Neural cell (in vitro differentiated cells): ENCODE results near the gene BTF3L4. TPM values are rescaled to one million over a fixed set of nuclear protein-coding genes. Genes with fewer than 3 reads are reported as not detected.

Experiments used
- H2AFZ ChIP-seq: fragments of 200-600, 300-800 bp; sonication (generic), shearing (Covaris generic); 2 replicates; pipeline ENCODE4 v1.6.0; 2014; ENCODE audit warnings: low read depth, mild to moderate bottlenecking, antibody characterized with exemption, low read length, moderate library complexity
- H3F3A ChIP-seq: fragments of 200-600 bp; shearing (Covaris generic); 2 replicates; pipeline ENCODE4 v1.6.1; 2016; ENCODE audit warnings: mild to moderate bottlenecking, moderate library complexity, mixed read lengths, antibody characterized with exemption, low read length; ENCODE audit not compliant: insufficient read depth, poor library complexity, severe bottlenecking
- H3K27ac ChIP-seq: fragments of 200-600, 300-800 bp; sonication (generic), shearing (Covaris generic); 2 replicates; pipeline ENCODE4 v1.5.1; 2014; ENCODE audit warnings: mild to moderate bottlenecking, low read length, moderate library complexity
- H3K27me3 ChIP-seq: fragments of 300-800, 200-600 bp; sonication (generic), shearing (Covaris generic); 2 replicates; pipeline ENCODE4 v1.6.0; 2014; ENCODE audit warnings: mild to moderate bottlenecking, low read depth, low read length, moderate library complexity; ENCODE audit not compliant: insufficient read depth
- H3K36me3 ChIP-seq: fragments of 300-800, 200-600 bp; sonication (generic), shearing (Covaris generic); 2 replicates; pipeline ENCODE4 v1.5.1; 2014; ENCODE audit warnings: mild to moderate bottlenecking, antibody characterized with exemption, low read length, moderate library complexity; ENCODE audit not compliant: insufficient read depth
- H3K4me2 ChIP-seq: fragments of 300-800, 200-600 bp; sonication (generic), shearing (Covaris generic); 2 replicates; pipeline ENCODE4 v1.6.0; 2014; ENCODE audit warnings: mild to moderate bottlenecking, low read length
- H3K4me3 ChIP-seq: fragments of 300-800, 200-600 bp; sonication (generic), shearing (Covaris generic); 2 replicates; pipeline ENCODE4 v1.5.1; 2014; ENCODE audit warnings: mild to moderate bottlenecking, low read length, moderate library complexity
- H3K79me2 ChIP-seq: fragments of 200-600 bp; shearing (Covaris generic); replicated peaks from 2 replicates; pipeline ENCODE4 v1.6.0; 2014; ENCODE audit warnings: mild to moderate bottlenecking, low read length, moderate library complexity; ENCODE audit not compliant: insufficient read depth
- H3K9ac ChIP-seq: fragments of 300-800, 200-600 bp; sonication (generic), shearing (Covaris generic); 2 replicates; pipeline ENCODE4 v1.6.1; 2016; ENCODE audit warnings: mild to moderate bottlenecking, low read length, mixed read lengths
- H3K9me2 ChIP-seq: fragments of 200-600 bp; shearing (Covaris generic); 2 replicates; pipeline ENCODE4 v1.6.1; 2016; ENCODE audit warnings: mild to moderate bottlenecking, low read length, mixed read lengths; ENCODE audit not compliant: insufficient read depth
- H3K9me3 ChIP-seq: fragments of 200-600, 300-800 bp; sonication (generic), shearing (Covaris generic); 2 replicates; pipeline ENCODE4 v1.6.1; 2016; ENCODE audit warnings: mild to moderate bottlenecking, mixed run types, low read length, moderate library complexity, mixed read lengths
- H4K20me1 ChIP-seq: fragments of 200-600 bp; shearing (Covaris generic); 2 replicates; pipeline ENCODE4 v1.6.1; 2016; ENCODE audit warnings: mild to moderate bottlenecking, mixed run types; ENCODE audit not compliant: insufficient read depth
- CTCF ChIP-seq: fragments of 450-650 bp; IDR thresholded peaks from 2 replicates; pipeline ENCODE4 v1.5.1; 2014; ENCODE audit warnings: antibody characterized with exemption, mild to moderate bottlenecking, moderate library complexity; ENCODE audit not compliant: poor library complexity, severe bottlenecking
- EP300 ChIP-seq: fragments of 450-650 bp; conservative IDR thresholded peaks from 2 replicates; pipeline ENCODE4 v1.6.1; 2014; ENCODE audit warnings: antibody characterized with exemption, mild to moderate bottlenecking, moderate library complexity; ENCODE audit not compliant: poor library complexity, severe bottlenecking
- EZH2 ChIP-seq: fragments of 200-600, 300-800 bp; shearing (Covaris generic), sonication (generic); IDR thresholded peaks from 2 replicates; pipeline ENCODE4 v1.6.1; 2014; ENCODE audit warnings: antibody characterized with exemption, low read length, borderline replicate concordance, mild to moderate bottlenecking; ENCODE audit not compliant: insufficient read depth, poor library complexity, severe bottlenecking
- MXI1 ChIP-seq: fragments of 450-650 bp; conservative IDR thresholded peaks from 2 replicates; pipeline ENCODE4 v1.6.1; 2014; ENCODE audit warnings: antibody characterized with exemption, mild to moderate bottlenecking; ENCODE audit not compliant: poor library complexity, severe bottlenecking
- POLR2AphosphoS5 ChIP-seq: IDR thresholded peaks from 2 replicates; pipeline ENCODE4 v1.6.1; 2012
- RAD21 ChIP-seq: fragments of 450-650 bp; conservative IDR thresholded peaks from 2 replicates; pipeline ENCODE4 v1.6.1; 2014; ENCODE audit warnings: antibody characterized with exemption, mild to moderate bottlenecking, moderate library complexity
- REST ChIP-seq: IDR thresholded peaks from 2 replicates; pipeline ENCODE4 v1.6.1; 2012; ENCODE audit warnings: borderline replicate concordance
- SMC3 ChIP-seq: fragments of 450-650 bp; conservative IDR thresholded peaks from 2 replicates; pipeline ENCODE4 v1.6.1; 2014; ENCODE audit warnings: antibody characterized with exemption, mild to moderate bottlenecking, moderate library complexity; ENCODE audit not compliant: poor library complexity
- TAF1 ChIP-seq: IDR thresholded peaks from 2 replicates; pipeline ENCODE4 v1.6.1; 2012; ENCODE audit warnings: low read depth
- polyA minus RNA-seq: library from RNA; depleted of rRNA, polyadenylated mRNA; stranded (reverse); fragments of >200 nt; gene quantifications from 2 replicates; pipeline ENCODE4 v1.2.3, GENCODE V29; 2014
- polyA plus RNA-seq: library from polyadenylated mRNA; depleted of rRNA; stranded (reverse); fragments of >200 nt; gene quantifications from 2 replicates; pipeline ENCODE4 v1.2.3, GENCODE V29; 2014

The BTF3L4 gene
- polyA plus RNA-seq (321 and 355 TPM in 2 replicates), polyA minus RNA-seq (265 and 282 TPM in 2 replicates)

GRCh38 chr1:52056163-52056936 is at the start of gene BTF3L4:
TSS of gene BTF3L4 (plus strand) at chr1:52056295. CDS start at chr1:52059848, 3,553 bp downstream.
- no peaks in the 10 kb centered on the region for H4K20me1 ChIP-seq
- H3K27ac ChIP-seq, result peak within 1 kb of the TSS; percentile 97
- peaks cover 76% of the 10 kb centered on the region for H3K79me2 ChIP-seq
- H3K27me3 ChIP-seq, result no peaks in the 10 kb centered on the region
- no peaks in the 10 kb centered on the region for H3F3A ChIP-seq
- peaks cover 6% of the 10 kb centered on the region for H3K36me3 ChIP-seq
- peak within 1 kb of the TSS; percentile 80 for H3K4me3 ChIP-seq
- TF ChIP-seq EZH2, result no peak
- no peak for TF ChIP-seq CTCF
- peak; percentile 43 for TF ChIP-seq TAF1
- peak; percentile 96 for TF ChIP-seq POLR2AphosphoS5
- peak; percentile 84 for TF ChIP-seq MXI1
- TF ChIP-seq REST, result peak; percentile 91
- TF ChIP-seq RAD21, result peak; percentile 15
- TF ChIP-seq SMC3, result peak; percentile 40
- TF ChIP-seq EP300, result peak; percentile 52
- H3K9me3 ChIP-seq, result no peaks in the 10 kb centered on the region
- peak within 1 kb of the TSS; percentile 65 for H2AFZ ChIP-seq
- H3K9ac ChIP-seq, result peak within 1 kb of the TSS; percentile 95
- H3K9me2 ChIP-seq, result no peaks in the 10 kb centered on the region
- H3K4me2 ChIP-seq, result peak within 1 kb of the TSS; percentile 92

- Histone ChIP-seq H3F3A (no peaks in the 10 kb centered on the region), H3K27me3 (no peaks in the 10 kb centered on the region), H3K36me3 (no peaks in the 10 kb centered on the region), H3K9ac (no peak overlapping the region), H3K9me3 (no peaks in the 10 kb centered on the region), H2AFZ (no peak overlapping the region), H3K27ac (no peak overlapping the region), H3K4me3 (no peak overlapping the region), H3K4me2 (no peak overlapping the region), H3K79me2 (no peaks in the 10 kb centered on the region), H4K20me1 (no peaks in the 10 kb centered on the region), H3K9me2 (no peaks in the 10 kb centered on the region)
- no peak for TF ChIP-seq SMC3
- no peak for TF ChIP-seq POLR2AphosphoS5
- no peak for TF ChIP-seq EZH2
- no peak for TF ChIP-seq RAD21
- no peak for TF ChIP-seq MXI1
- TF ChIP-seq TAF1, result no peak
- TF ChIP-seq CTCF, result no peak
- TF ChIP-seq REST, result no peak
- TF ChIP-seq EP300, result no peak
Measured at GRCh38 chr1:52007215-52008002, 48.7 kb upstream of the BTF3L4 start.
